ENCODE measurements around the gene RFX4. TPM values are rescaled to one million over a fixed set of nuclear protein-coding genes. Genes with fewer than 3 reads are reported as not detected.

Gene RFX4
- polyA plus RNA-seq, 2 of the 4 experiments (the other 2 are of a cell fraction) = not detected

GRCh38 chr12:106711316-106711715, 128.5 kb downstream of the RFX4 start:
- no peaks in the 10 kb centered on the region for H3K9me3 ChIP-seq
- no peaks in the 10 kb centered on the region for H3K4me1 ChIP-seq
- DNase-seq (ENCODE audit: low read depth in 1 of 2, low spot score in 1 of 2) = no peak
- POLR2A ChIA-PET = no interaction called here
- H3K4me3 ChIP-seq = no peak overlapping the region
- H3K27ac ChIP-seq = no peak overlapping the region
- FAIRE-seq = no peak
- no peak for TF ChIP-seq HMGXB4 (CRISPR knock-in tag; IDR thresholded peaks at IDR 0.05; ENCODE audit: borderline replicate concordance)
- no peak for TF ChIP-seq E2F6 (IDR thresholded peaks at IDR 0.05; ENCODE audit: borderline replicate concordance, low read depth)
- TF ChIP-seq ZFP36 (IDR thresholded peaks at IDR 0.05; ENCODE audit: borderline replicate concordance, partially characterized antibody) = no peak
- TF ChIP-seq FOSB (CRISPR knock-in tag; IDR thresholded peaks at IDR 0.05) = no peak
- no peak for TF ChIP-seq MAZ (IDR thresholded peaks at IDR 0.05; ENCODE audit: borderline replicate concordance, low read depth, low read length)
- no peak for ATAC-seq
- WGBS (ENCODE audit: missing lambda C conversion rate) = 79% methylated on average over 3 of the region's 3 CpGs
- CTCF ChIA-PET = no interaction called here
- H3K4me2 ChIP-seq = no peak overlapping the region

GRCh38 chr12:106712768-106713167, 130.0 kb downstream of the RFX4 start:
- WGBS (ENCODE audit: missing lambda C conversion rate) = 82% methylated on average over 8 of the region's 8 CpGs
- H3K27ac ChIP-seq = no peak overlapping the region
- no peaks in the 10 kb centered on the region for H3K9me3 ChIP-seq
- FAIRE-seq (no peak), ATAC-seq (no peak), DNase-seq (ENCODE audit: low read depth in 1 of 2, low spot score in 1 of 2) (no peak)
- no peaks in the 10 kb centered on the region for H3K4me1 ChIP-seq
- TF ChIP-seq TP53 (CRISPR knock-in tag; IDR thresholded peaks at IDR 0.05) = no peak
- no peak for TF ChIP-seq REST (IDR thresholded peaks at IDR 0.05)
- no peak for TF ChIP-seq HOXB13 (CRISPR knock-in tag; IDR thresholded peaks at IDR 0.05; ENCODE audit: low read depth)
- TF ChIP-seq HOXB5 (CRISPR knock-in tag; IDR thresholded peaks at IDR 0.05) = no peak
- no peak for TF ChIP-seq BCL3 (IDR thresholded peaks at IDR 0.05)
- no peak for TF ChIP-seq MYC (IDR thresholded peaks at IDR 0.05; ENCODE audit: borderline replicate concordance, low read length)
- TF ChIP-seq CHD2 (IDR thresholded peaks at IDR 0.05; ENCODE audit: low read length, partially characterized antibody) = no peak
- no peak for TF ChIP-seq POLR2AphosphoS2 (conservative IDR thresholded peaks at IDR 0.05; ENCODE audit: low read length)
- TF ChIP-seq PHF8 (IDR thresholded peaks at IDR 0.05; ENCODE audit: borderline replicate concordance, low read depth) = no peak
- TF ChIP-seq FOXS1 (CRISPR knock-in tag; IDR thresholded peaks at IDR 0.05) = no peak
- TF ChIP-seq MAFK (IDR thresholded peaks at IDR 0.05; ENCODE audit: partially characterized antibody) = no peak
- TF ChIP-seq MAX (IDR thresholded peaks at IDR 0.05) = no peak
- no peak for TF ChIP-seq HES2 (IDR thresholded peaks at IDR 0.05)
- no peak overlapping the region for H3K4me3 ChIP-seq
- POLR2A ChIA-PET = no interaction called here
- CTCF ChIA-PET = interaction anchor here (0.6 kb wide), 1 partner anchor 13 kb away, joined by 3 read pairs; no protein-coding TSS in a partner anchor
- no peak overlapping the region for H3K4me2 ChIP-seq

Data from A549 (cell line).